ENCODE data around the gene STK33.

DNA sequence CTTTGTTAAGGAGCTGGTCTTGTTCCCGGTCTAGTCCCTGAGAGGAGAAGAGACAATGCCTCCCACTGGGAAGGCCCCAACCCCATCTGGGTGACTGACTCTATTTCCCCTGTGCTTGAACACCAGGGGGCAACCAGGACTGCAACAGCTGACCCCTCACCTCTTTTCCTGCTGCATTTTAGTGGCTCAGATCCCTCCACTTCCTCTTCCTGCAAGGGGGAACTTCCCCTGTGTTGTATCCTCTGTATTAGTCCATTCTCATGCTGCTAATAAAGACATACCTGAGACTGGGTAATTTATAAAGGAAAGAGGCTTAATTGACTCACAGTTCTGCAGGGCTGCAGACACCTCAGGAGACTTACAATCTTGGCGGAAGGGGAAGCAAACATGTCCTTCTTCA lies 246.1 kb downstream of the STK33 start:
- TF ChIP-seq, protein P1, sequence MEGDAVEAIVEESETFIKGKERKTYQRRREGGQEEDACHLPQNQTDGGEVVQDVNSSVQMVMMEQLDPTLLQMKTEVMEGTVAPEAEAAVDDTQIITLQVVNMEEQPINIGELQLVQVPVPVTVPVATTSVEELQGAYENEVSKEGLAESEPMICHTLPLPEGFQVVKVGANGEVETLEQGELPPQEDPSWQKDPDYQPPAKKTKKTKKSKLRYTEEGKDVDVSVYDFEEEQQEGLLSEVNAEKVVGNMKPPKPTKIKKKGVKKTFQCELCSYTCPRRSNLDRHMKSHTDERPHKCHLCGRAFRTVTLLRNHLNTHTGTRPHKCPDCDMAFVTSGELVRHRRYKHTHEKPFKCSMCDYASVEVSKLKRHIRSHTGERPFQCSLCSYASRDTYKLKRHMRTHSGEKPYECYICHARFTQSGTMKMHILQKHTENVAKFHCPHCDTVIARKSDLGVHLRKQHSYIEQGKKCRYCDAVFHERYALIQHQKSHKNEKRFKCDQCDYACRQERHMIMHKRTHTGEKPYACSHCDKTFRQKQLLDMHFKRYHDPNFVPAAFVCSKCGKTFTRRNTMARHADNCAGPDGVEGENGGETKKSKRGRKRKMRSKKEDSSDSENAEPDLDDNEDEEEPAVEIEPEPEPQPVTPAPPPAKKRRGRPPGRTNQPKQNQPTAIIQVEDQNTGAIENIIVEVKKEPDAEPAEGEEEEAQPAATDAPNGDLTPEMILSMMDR (conservative IDR thresholded peaks at IDR 0.05), result no peak
- no peak for TF ChIP-seq ZFX (IDR thresholded peaks at IDR 0.05)

Data from C4-2B (cell line).